ENCODE data around the gene NAT8L. TPM values are rescaled to one million over a fixed set of nuclear protein-coding genes. Genes with fewer than 3 reads are reported as not detected.

NAT8L gene
- total RNA-seq, 2 donors from 2014 or later: 0.41 to 36.4 TPM

GRCh38 chr4:2043396-2044118, 15.6 kb upstream of the NAT8L start:
- TF ChIP-seq, protein P1, sequence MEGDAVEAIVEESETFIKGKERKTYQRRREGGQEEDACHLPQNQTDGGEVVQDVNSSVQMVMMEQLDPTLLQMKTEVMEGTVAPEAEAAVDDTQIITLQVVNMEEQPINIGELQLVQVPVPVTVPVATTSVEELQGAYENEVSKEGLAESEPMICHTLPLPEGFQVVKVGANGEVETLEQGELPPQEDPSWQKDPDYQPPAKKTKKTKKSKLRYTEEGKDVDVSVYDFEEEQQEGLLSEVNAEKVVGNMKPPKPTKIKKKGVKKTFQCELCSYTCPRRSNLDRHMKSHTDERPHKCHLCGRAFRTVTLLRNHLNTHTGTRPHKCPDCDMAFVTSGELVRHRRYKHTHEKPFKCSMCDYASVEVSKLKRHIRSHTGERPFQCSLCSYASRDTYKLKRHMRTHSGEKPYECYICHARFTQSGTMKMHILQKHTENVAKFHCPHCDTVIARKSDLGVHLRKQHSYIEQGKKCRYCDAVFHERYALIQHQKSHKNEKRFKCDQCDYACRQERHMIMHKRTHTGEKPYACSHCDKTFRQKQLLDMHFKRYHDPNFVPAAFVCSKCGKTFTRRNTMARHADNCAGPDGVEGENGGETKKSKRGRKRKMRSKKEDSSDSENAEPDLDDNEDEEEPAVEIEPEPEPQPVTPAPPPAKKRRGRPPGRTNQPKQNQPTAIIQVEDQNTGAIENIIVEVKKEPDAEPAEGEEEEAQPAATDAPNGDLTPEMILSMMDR (IDR thresholded peaks at IDR 0.05): no peak
- TF ChIP-seq POLR2A (IDR thresholded peaks at IDR 0.05) (no peak), POLR2AphosphoS5 (IDR thresholded peaks at IDR 0.05) (no peak)
- Histone ChIP-seq H3K4me3 (no peak overlapping the region), H3K27me3 (replicated peaks; ENCODE audit: insufficient read depth) (peaks cover 23% of the 10 kb centered on the region), H3K4me1 (replicated peaks) (peaks cover 6% of the 10 kb centered on the region), H3K27ac (no peak overlapping the region), H3K9me3 (no peaks in the 10 kb centered on the region), H3K36me3 (no peaks in the 10 kb centered on the region)
- WGBS: 91% methylated on average over 18 of the region's 18 CpGs
- intact Hi-C loops (cut with DNase I): no loop called here
- no peak for DNase-seq (ENCODE audit: low spot score)

DNA sequence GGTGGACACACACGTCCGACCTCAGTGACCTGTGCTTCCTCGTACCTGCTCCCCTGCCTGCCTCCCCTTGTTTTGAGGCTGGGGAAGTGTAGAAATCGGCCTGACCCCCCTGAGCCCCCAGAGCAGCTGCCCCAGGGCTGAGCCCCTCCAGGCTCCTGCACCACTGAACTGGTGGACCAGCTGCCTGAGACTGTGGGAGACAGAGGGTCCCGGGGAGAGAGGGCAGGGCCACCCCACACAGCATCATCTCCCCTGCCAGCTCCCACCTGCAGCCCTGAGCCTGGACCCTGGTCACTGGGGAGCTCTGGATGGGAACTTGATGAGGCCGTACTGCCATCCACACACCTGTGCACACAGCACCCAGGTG, 15.0 kb upstream of the NAT8L start:
- Histone ChIP-seq H3K27ac (no peak overlapping the region), H3K36me3 (no peaks in the 10 kb centered on the region), H3K4me1 (replicated peaks) (peaks cover 6% of the 10 kb centered on the region), H3K9me3 (no peaks in the 10 kb centered on the region), H3K4me3 (no peak overlapping the region), H3K27me3 (replicated peaks; ENCODE audit: insufficient read depth) (peaks cover 23% of the 10 kb centered on the region)
- WGBS: 94% methylated on average over 5 of the region's 6 CpGs
- DNase-seq (ENCODE audit: low spot score): no peak
- intact Hi-C loops (cut with DNase I): no loop called here
- TF ChIP-seq POLR2AphosphoS5 (IDR thresholded peaks at IDR 0.05) (no peak), POLR2A (IDR thresholded peaks at IDR 0.05) (no peak)
- TF ChIP-seq, protein P1 (IDR thresholded peaks at IDR 0.05): no peak

DNA sequence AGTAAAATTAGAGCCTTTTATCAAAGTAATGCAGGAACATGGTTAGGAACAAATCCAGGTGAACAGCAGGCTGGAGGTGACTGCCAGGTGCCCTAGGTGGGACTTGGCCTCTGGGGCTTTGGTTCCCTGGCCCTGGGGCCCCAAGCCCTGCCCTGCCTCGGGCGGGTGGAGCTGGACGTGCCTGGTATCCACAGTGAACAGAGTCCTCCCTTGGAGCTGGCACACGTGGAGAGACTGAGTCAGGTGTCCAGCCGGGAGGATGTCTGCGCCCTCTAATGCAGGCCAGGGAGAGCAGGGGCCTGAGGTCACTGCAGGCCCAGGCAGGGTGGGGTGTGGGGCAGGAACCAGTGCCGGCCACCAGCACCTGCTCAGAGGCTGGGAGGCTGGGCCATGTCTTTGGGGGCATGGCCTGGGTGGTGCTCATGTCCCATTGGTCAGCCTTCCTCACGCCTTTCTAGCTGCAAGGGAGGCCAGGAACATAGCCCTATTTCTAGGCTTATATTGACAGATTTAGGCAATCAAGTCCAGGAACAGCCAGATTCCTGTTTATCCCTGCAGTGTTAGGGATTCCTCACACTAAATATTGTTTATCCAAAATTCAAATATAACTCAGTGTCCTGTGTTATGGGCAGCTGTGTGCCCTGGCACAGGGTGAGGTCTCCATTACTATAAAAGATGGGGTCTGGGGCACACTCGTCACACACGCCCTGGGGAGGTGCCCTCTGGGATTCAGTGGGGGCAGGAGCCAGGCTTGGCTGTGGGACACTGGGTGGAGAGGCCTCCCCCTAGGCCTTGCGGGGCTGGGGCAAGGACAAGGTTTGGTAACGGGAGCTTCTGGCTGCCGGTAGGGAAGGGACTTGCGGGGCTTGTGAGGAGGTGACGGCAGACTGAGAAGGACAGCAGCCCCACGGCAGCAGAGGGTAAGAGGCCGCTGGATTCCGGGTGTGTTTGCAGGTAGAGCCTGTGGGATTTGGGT, 14.3 kb upstream of the NAT8L start:
- Histone ChIP-seq H3K27me3 (replicated peaks; ENCODE audit: insufficient read depth) (peaks cover 23% of the 10 kb centered on the region), H3K9me3 (no peaks in the 10 kb centered on the region), H3K36me3 (no peaks in the 10 kb centered on the region), H3K4me3 (no peak overlapping the region), H3K4me1 (replicated peaks) (peaks cover 6% of the 10 kb centered on the region), H3K27ac (no peak overlapping the region)
- intact Hi-C loops (cut with DNase I): no loop called here
- 90% methylated on average over 18 of the region's 18 CpGs for WGBS
- DNase-seq (ENCODE audit: low spot score): no peak
- TF ChIP-seq, protein P1 (IDR thresholded peaks at IDR 0.05): no peak
- TF ChIP-seq POLR2A (IDR thresholded peaks at IDR 0.05) (no peak), POLR2AphosphoS5 (IDR thresholded peaks at IDR 0.05) (no peak)

DNA sequence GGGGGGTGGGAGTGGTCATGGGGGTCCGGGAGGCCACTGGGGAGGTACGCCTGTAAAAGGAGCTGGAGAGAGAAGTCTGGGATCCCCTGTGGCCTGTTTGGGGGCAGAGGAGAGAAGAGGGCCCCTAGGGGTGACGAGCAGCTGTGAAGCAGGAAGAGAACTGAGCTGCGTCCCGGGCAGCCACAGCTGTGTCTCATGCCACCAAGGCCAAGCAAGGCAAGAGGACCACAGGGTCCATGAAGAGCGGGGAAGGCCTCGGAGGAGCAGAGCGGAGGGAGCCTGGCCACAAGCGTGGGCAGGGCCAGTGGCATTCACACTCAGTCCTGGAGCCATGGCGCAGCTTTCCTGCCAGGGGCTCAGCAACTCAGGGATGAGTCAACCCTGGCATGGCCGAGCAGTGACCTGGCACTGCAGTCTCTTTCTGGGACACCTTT, 13.6 kb upstream of the NAT8L start:
- Histone ChIP-seq H3K27me3 (replicated peaks; ENCODE audit: insufficient read depth) (peaks cover 22% of the 10 kb centered on the region), H3K27ac (no peak overlapping the region), H3K4me3 (no peak overlapping the region), H3K9me3 (no peaks in the 10 kb centered on the region), H3K4me1 (replicated peaks) (peaks cover 6% of the 10 kb centered on the region), H3K36me3 (no peaks in the 10 kb centered on the region)
- DNase-seq (ENCODE audit: low spot score): no peak
- no peak for TF ChIP-seq POLR2AphosphoS5 (IDR thresholded peaks at IDR 0.05)
- no peak for TF ChIP-seq POLR2A (IDR thresholded peaks at IDR 0.05)
- TF ChIP-seq, protein P1 (IDR thresholded peaks at IDR 0.05): no peak
- 79% methylated on average over 11 of the region's 11 CpGs for WGBS
- intact Hi-C loops (cut with DNase I): no loop called here
